Measurements from ENCODE around the gene POU2F2. TPM values are rescaled to one million over a fixed set of nuclear protein-coding genes. Genes with fewer than 3 reads are reported as not detected.

POU2F2 gene
- total RNA-seq, 1 experiment from 2014 or later, result 2.9 TPM

DNA sequence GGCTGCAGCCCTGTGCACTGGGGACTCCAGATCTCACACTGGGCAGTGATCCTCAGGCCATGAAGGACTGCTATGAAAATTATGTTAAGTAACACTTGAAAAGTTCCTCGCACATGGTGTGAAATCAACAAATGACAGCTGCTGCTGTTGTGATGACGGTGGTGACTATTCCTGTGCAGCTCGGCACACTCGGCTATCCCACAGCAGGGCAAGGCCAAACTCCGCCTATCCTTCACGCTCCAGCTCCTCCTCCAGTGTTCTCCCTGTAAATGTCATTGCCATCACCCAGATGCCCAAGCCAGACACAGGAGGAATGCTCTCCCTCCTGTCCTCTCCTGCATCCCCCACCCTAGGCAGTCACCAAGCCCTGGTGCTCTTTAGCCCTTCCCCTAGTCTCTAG is 93.6 kb downstream of the POU2F2 start:
- H3K9me3 ChIP-seq (ENCODE audit: insufficient read depth, low read depth), result no peaks in the 10 kb centered on the region
- H2AFZ ChIP-seq, result no peak overlapping the region
- POLR2A ChIA-PET (ENCODE audit: unreplicated experiment), result interaction anchor here (0.6 kb wide), 1 partner anchor 284 kb away, joined by 7 read pairs; the partner anchor contains the start of gene CEACAM6
- H3K27ac ChIP-seq, result no peak overlapping the region
- H3K4me2 ChIP-seq, result no peak overlapping the region
- no peak for DNase-seq
- H4K20me1 ChIP-seq (ENCODE audit: insufficient read depth), result no peaks in the 10 kb centered on the region
- H3K27me3 ChIP-seq (ENCODE audit: insufficient read depth, low read depth), result 0 out of 2 replicates have a peak, but pooled peaks cover 5% of the 10 kb centered on the region
- intact Hi-C loops (cut with micrococcal nuclease; ENCODE audit: unreplicated experiment), result no loop called here
- no peaks in the 10 kb centered on the region for H3K4me1 ChIP-seq (replicated peaks; ENCODE audit: insufficient read depth)
- TF ChIP-seq, protein P1, sequence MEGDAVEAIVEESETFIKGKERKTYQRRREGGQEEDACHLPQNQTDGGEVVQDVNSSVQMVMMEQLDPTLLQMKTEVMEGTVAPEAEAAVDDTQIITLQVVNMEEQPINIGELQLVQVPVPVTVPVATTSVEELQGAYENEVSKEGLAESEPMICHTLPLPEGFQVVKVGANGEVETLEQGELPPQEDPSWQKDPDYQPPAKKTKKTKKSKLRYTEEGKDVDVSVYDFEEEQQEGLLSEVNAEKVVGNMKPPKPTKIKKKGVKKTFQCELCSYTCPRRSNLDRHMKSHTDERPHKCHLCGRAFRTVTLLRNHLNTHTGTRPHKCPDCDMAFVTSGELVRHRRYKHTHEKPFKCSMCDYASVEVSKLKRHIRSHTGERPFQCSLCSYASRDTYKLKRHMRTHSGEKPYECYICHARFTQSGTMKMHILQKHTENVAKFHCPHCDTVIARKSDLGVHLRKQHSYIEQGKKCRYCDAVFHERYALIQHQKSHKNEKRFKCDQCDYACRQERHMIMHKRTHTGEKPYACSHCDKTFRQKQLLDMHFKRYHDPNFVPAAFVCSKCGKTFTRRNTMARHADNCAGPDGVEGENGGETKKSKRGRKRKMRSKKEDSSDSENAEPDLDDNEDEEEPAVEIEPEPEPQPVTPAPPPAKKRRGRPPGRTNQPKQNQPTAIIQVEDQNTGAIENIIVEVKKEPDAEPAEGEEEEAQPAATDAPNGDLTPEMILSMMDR (conservative IDR thresholded peaks at IDR 0.05), result no peak
- no peaks in the 10 kb centered on the region for H3K9me2 ChIP-seq (ENCODE audit: insufficient read depth)
- CTCF ChIA-PET, result interaction anchor here (0.6 kb wide), 1 partner anchor 1304 kb away, joined by 4 read pairs; no protein-coding TSS in a partner anchor
- H3K36me3 ChIP-seq (ENCODE audit: low read depth), result no peaks in the 10 kb centered on the region
- BruUV-seq (replicated peaks), result no TSS peak
- H3F3A ChIP-seq (ENCODE audit: insufficient read depth, low read depth), result no peaks in the 10 kb centered on the region
- H3K4me3 ChIP-seq, result no peak overlapping the region
- no peaks in the 10 kb centered on the region for H3K79me2 ChIP-seq (ENCODE audit: low read depth)

GRCh38 chr19:42037649-42038048 is 94.6 kb downstream of the POU2F2 start:
- POLR2A ChIA-PET (ENCODE audit: unreplicated experiment), result no interaction called here
- H3K4me1 ChIP-seq (replicated peaks; ENCODE audit: insufficient read depth), result no peaks in the 10 kb centered on the region
- H2AFZ ChIP-seq, result no peak overlapping the region
- no peak overlapping the region for H3K4me2 ChIP-seq
- TF ChIP-seq EZH2 (IDR thresholded peaks at IDR 0.05; ENCODE audit: low read depth), result no peak
- TF ChIP-seq, protein P1 (conservative IDR thresholded peaks at IDR 0.05), result no peak
- H3F3A ChIP-seq (ENCODE audit: insufficient read depth, low read depth), result no peaks in the 10 kb centered on the region
- CTCF ChIA-PET, result no interaction called here
- intact Hi-C loops (cut with micrococcal nuclease; ENCODE audit: unreplicated experiment), result no loop called here
- H3K27ac ChIP-seq, result no peak overlapping the region
- no TSS peak for BruUV-seq (replicated peaks)
- H3K27me3 ChIP-seq (ENCODE audit: insufficient read depth, low read depth), result 0 out of 2 replicates have a peak, but pooled peaks cover under 1% of the 10 kb centered on the region
- no peaks in the 10 kb centered on the region for H4K20me1 ChIP-seq (ENCODE audit: insufficient read depth)
- H3K9me3 ChIP-seq (ENCODE audit: insufficient read depth, low read depth), result no peaks in the 10 kb centered on the region
- no peak for DNase-seq
- no peaks in the 10 kb centered on the region for H3K9me2 ChIP-seq (ENCODE audit: insufficient read depth)
- no peak overlapping the region for H3K4me3 ChIP-seq
- no peaks in the 10 kb centered on the region for H3K79me2 ChIP-seq (ENCODE audit: low read depth)
- H3K36me3 ChIP-seq (ENCODE audit: low read depth), result no peaks in the 10 kb centered on the region

Small RNA genes lying within 50 kb of the gene (microRNA-seq; reads per million reads assigned to microRNA genes)
- gene MIR4323 (ENCODE audit: borderline number of aligned reads, borderline replicate concordance), result not detected

Other genes starting within 250 kb of the POU2F2 start
- 101 and 109 TPM in 2 replicates for gene ARHGEF1, start 249.3 kb downstream of the POU2F2 start, total RNA-seq (2021)
- 0.65 and 0.98 TPM in 2 replicates for gene ERFL, start 204.0 kb downstream of the POU2F2 start, total RNA-seq (2021)
- 110 and 188 TPM in 2 replicates for gene RABAC1, start 173.1 kb downstream of the POU2F2 start, total RNA-seq (2021)
- gene ATP1A3, start 138.2 kb downstream of the POU2F2 start, total RNA-seq (2021), result not detected in 2 replicates
- 0.96 and 1.1 TPM in 2 replicates for gene GRIK5, start 62.2 kb downstream of the POU2F2 start, total RNA-seq (2021)
- 19.4 and 21.6 TPM in 2 replicates for gene ZNF574, start 56.3 kb downstream of the POU2F2 start, total RNA-seq (2021)
- gene DEDD2, start 85.2 kb upstream of the POU2F2 start, total RNA-seq (2021), result 45.6 and 49.6 TPM in 2 replicates
- gene ZNF526, start 87.9 kb upstream of the POU2F2 start, total RNA-seq (2021), result 13.4 and 13.9 TPM in 2 replicates
- 37.4 and 44.6 TPM in 2 replicates for gene GSK3A, start 110.2 kb upstream of the POU2F2 start, total RNA-seq (2021)
- gene ERF, start 122.7 kb upstream of the POU2F2 start, total RNA-seq (2021), result 57.4 and 79.1 TPM in 2 replicates
- 58.1 and 60.7 TPM in 2 replicates for gene CIC, start 136.8 kb upstream of the POU2F2 start, total RNA-seq (2021)
- gene PRR19, start 169.7 kb upstream of the POU2F2 start, total RNA-seq (2021), result 0.85 and 1.1 TPM in 2 replicates
- 70.2 and 90.1 TPM in 2 replicates for gene PAFAH1B3, start 170.2 kb upstream of the POU2F2 start, total RNA-seq (2021)
- 1.2 and 1.7 TPM in 2 replicates for gene TMEM145, start 180.9 kb upstream of the POU2F2 start, total RNA-seq (2021)
- gene MEGF8, start 193.2 kb upstream of the POU2F2 start, total RNA-seq (2021), result 40.6 and 49.0 TPM in 2 replicates